Mesenchymal stem cell (in vitro differentiated cells and primary cell): Measurements from ENCODE around the gene KCNK15.
A peak's percentile ranks its signal among the peaks of the same experiment; 100 is the strongest.

Experiments
- DNase-seq: peaks from one replicate; pipeline ENCODE4 v3.0.0-alpha.2; 2013
- H2AFZ ChIP-seq: one replicate; pipeline ENCODE4 v1.6.1; 2013; ENCODE audit warnings: low read depth, mild to moderate bottlenecking, control low read depth, inconsistent platforms, low read length, moderate library complexity
- H2AK5ac ChIP-seq: 2 replicates; pipeline ENCODE4 v1.6.1; 2013; ENCODE audit warnings: low read length, moderate library complexity, mild to moderate bottlenecking, inconsistent platforms; ENCODE audit not compliant: severe bottlenecking
- H2BK120ac ChIP-seq: one replicate; pipeline ENCODE4 v1.6.1; 2013; ENCODE audit warnings: low read depth, mild to moderate bottlenecking, inconsistent platforms, low read length, moderate library complexity
- H2BK12ac ChIP-seq, 2 experiments: one replicate each; pipeline ENCODE4 v1.6.1; 2013; ENCODE audit warnings: inconsistent platforms in 2 of 2, low read length in 2 of 2, mild to moderate bottlenecking in 2 of 2, moderate library complexity in 2 of 2, control low read depth in 1 of 2
- H2BK15ac ChIP-seq: one replicate; pipeline ENCODE4 v1.6.1; 2013; ENCODE audit warnings: mild to moderate bottlenecking, low read depth, inconsistent platforms; ENCODE audit not compliant: poor library complexity, severe bottlenecking
- H2BK5ac ChIP-seq: 2 replicates; pipeline ENCODE4 v1.6.1; 2013; ENCODE audit warnings: low read depth, mild to moderate bottlenecking, low read length, control low read depth, inconsistent platforms; ENCODE audit not compliant: poor library complexity, severe bottlenecking
- H3K14ac ChIP-seq, 2 experiments: one replicate each; pipeline ENCODE4 v1.6.1; 2013; ENCODE audit warnings: inconsistent platforms in 2 of 2, low read length in 2 of 2, control low read depth in 1 of 2, mild to moderate bottlenecking in 1 of 2, moderate library complexity in 1 of 2
- H3K18ac ChIP-seq, 2 experiments: one replicate each; pipeline ENCODE4 v1.6.1; 2013; ENCODE audit warnings: inconsistent platforms in 2 of 2, low read length in 2 of 2, control low read depth in 1 of 2, low read depth in 1 of 2, mild to moderate bottlenecking in 1 of 2
- H3K23ac ChIP-seq, 2 experiments: one replicate each; pipeline ENCODE4 v1.6.1; 2013; ENCODE audit warnings: inconsistent platforms in 2 of 2, low read length in 2 of 2, mild to moderate bottlenecking in 2 of 2, moderate library complexity in 2 of 2, control low read depth in 1 of 2
- H3K27ac ChIP-seq: 2 replicates; pipeline ENCODE4 v1.5.1; 2013; ENCODE audit warnings: mild to moderate bottlenecking, moderate library complexity, low read length, control low read depth, inconsistent platforms; ENCODE audit not compliant: poor library complexity, severe bottlenecking
- H3K27me3 ChIP-seq, 2 experiments: 2 replicates each; pipeline versions ENCODE4 v1.6.1 to v1.7.0; 2013; ENCODE audit warnings: low read length in 2 of 2, mild to moderate bottlenecking in 2 of 2, moderate library complexity in 2 of 2, control low read depth in 1 of 2, inconsistent platforms in 1 of 2; ENCODE audit not compliant: control insufficient read depth in 1 of 2, insufficient read depth in 1 of 2
- H3K36me3 ChIP-seq, 2 experiments: 2 replicates each; pipeline versions ENCODE4 v1.6.1 to v1.7.0; 2013; ENCODE audit warnings: low read length in 2 of 2, control low read depth in 1 of 2, inconsistent platforms in 1 of 2, low read depth in 1 of 2, mild to moderate bottlenecking in 1 of 2; ENCODE audit not compliant: insufficient read depth in 2 of 2, control insufficient read depth in 1 of 2
- H3K4ac ChIP-seq, 2 experiments: one replicate each; pipeline ENCODE4 v1.6.1; 2013; ENCODE audit warnings: inconsistent platforms in 2 of 2, low read length in 2 of 2, mild to moderate bottlenecking in 2 of 2, moderate library complexity in 2 of 2, control low read depth in 1 of 2, low read depth in 1 of 2
- H3K4me1 ChIP-seq: 2 replicates; pipeline ENCODE4 v1.6.1; 2013; ENCODE audit warnings: low read depth, low read length, control low read depth; ENCODE audit not compliant: control insufficient read depth, insufficient read depth
- H3K4me2 ChIP-seq: 2 replicates; pipeline ENCODE4 v1.6.1; 2013; ENCODE audit warnings: low read length, mild to moderate bottlenecking, inconsistent platforms; ENCODE audit not compliant: poor library complexity, severe bottlenecking
- H3K4me3 ChIP-seq, 2 experiments: 2 replicates each; pipeline versions ENCODE4 v1.5.1 to v1.7.0; 2013; ENCODE audit warnings: low read length in 2 of 2, mild to moderate bottlenecking in 2 of 2, control low read depth in 1 of 2, low read depth in 1 of 2; ENCODE audit not compliant: insufficient read depth in 1 of 2
- H3K79me1 ChIP-seq: replicated peaks from 2 replicates; pipeline ENCODE4 v1.6.1; 2013; ENCODE audit warnings: mild to moderate bottlenecking, control low read depth, low read length, inconsistent platforms; ENCODE audit not compliant: poor library complexity, severe bottlenecking
- H3K9ac ChIP-seq: 2 replicates; pipeline ENCODE4 v1.7.0; 2013; ENCODE audit warnings: mild to moderate bottlenecking, low read length, moderate library complexity
- H3K9me3 ChIP-seq: 2 replicates; pipeline ENCODE4 v1.7.0; 2013; ENCODE audit warnings: mild to moderate bottlenecking, low read length; ENCODE audit not compliant: control insufficient read depth
- H4K8ac ChIP-seq: one replicate; pipeline ENCODE4 v1.6.1; 2013; ENCODE audit warnings: inconsistent platforms, mild to moderate bottlenecking, low read length, moderate library complexity
- H4K91ac ChIP-seq: one replicate; pipeline ENCODE4 v1.6.1; 2013; ENCODE audit warnings: mild to moderate bottlenecking, low read length, inconsistent platforms
- WGBS: methylation state at CpG from one replicate; pipeline ENCODE4 v1.1.7; 2013; ENCODE audit warnings: mixed read lengths; 5-methylcytosine and 5-hydroxymethylcytosine counted together

Gene KCNK15

DNA sequence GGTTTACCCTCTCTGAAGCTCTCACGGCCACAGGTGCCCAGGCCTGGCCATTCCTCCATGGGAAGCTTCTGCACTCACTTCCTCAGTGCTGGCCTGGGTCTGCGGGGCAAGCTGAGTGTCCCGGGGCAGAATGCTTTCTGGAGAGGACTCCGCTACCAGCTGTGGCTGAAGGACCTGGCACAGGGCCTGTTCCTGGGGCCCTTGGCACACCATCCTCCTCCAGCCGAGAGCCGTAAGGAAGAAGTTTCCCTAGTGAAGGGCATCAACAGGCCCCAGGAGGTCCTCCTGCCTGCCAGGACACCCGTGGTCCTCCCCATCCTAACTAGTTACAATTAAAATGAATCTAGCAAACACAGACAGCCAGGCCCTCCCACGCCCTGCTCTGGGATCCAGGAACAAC, 14.0 kb upstream of the KCNK15 start:
- no peak overlapping the region for H2BK15ac ChIP-seq
- no peak overlapping the region for H3K14ac ChIP-seq
- no peaks in the 10 kb centered on the region for H3K9me3 ChIP-seq
- no peak overlapping the region for H3K4ac ChIP-seq
- no peak overlapping the region for H3K23ac ChIP-seq
- 79% methylated on average over 8 of the region's 8 CpGs for WGBS
- no peak overlapping the region for H3K18ac ChIP-seq
- H3K4me1 ChIP-seq: peaks cover 20% of the 10 kb centered on the region
- no peaks in the 10 kb centered on the region for H3K27me3 ChIP-seq
- H3K79me1 ChIP-seq: no peaks in the 10 kb centered on the region
- H3K4me2 ChIP-seq: no peak overlapping the region
- no peak overlapping the region for H2AFZ ChIP-seq
- peak overlapping the region; percentile 11 for H2BK5ac ChIP-seq
- no peak for DNase-seq
- peak overlapping the region; percentile 95 for H2AK5ac ChIP-seq
- peak overlapping the region; percentile 66 for H3K9ac ChIP-seq
- H4K8ac ChIP-seq: no peak overlapping the region
- peaks cover 3 to 11% of the 10 kb centered on the region in 2 experiments for H3K36me3 ChIP-seq
- H4K91ac ChIP-seq: no peak overlapping the region
- H2BK12ac ChIP-seq: no peak overlapping the region
- no peak overlapping the region for H2BK120ac ChIP-seq
- no peak overlapping the region for H3K27ac ChIP-seq
- no peak overlapping the region for H3K4me3 ChIP-seq

DNA sequence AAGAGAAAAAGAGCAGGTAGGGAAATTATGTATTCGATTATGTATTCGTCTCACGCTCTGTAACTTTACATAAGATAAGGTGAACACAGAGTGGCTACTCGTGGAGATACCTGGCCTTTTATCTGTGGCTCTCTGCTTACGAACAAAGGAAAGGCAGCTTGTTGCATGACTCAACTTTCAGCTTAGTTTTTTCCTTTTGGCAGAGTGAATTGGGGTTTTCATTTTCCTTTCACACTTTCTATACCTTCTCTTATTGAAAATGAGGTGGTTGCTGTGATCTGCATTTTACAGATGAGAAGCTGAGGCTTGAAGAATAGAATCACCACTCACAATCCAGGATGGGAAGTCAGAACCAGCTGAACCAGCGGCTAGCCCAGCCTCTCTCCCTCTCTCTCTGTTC, 13.3 kb upstream of the KCNK15 start:
- Histone ChIP-seq H3K14ac (no peak overlapping the region), H4K91ac (no peak overlapping the region), H3K18ac (no peak overlapping the region), H2AFZ (no peak overlapping the region), H3K4me2 (no peak overlapping the region), H3K4me3 (no peak overlapping the region), H3K36me3 (peaks cover 3 to 4% of the 10 kb centered on the region in 2 experiments), H3K27ac (no peak overlapping the region), H2AK5ac (no peak overlapping the region), H3K4ac (no peak overlapping the region), H3K9ac (peak overlapping the region; percentile 66), H3K27me3 (no peaks in the 10 kb centered on the region), H2BK5ac (no peak overlapping the region), H3K23ac (no peak overlapping the region), H2BK12ac (no peak overlapping the region), H3K79me1 (no peaks in the 10 kb centered on the region), H2BK120ac (no peak overlapping the region), H4K8ac (no peak overlapping the region), H3K4me1 (peaks cover 20% of the 10 kb centered on the region), H3K9me3 (no peaks in the 10 kb centered on the region), H2BK15ac (no peak overlapping the region)
- WGBS: 69% methylated on average over 5 of the region's 6 CpGs
- DNase-seq: no peak

DNA sequence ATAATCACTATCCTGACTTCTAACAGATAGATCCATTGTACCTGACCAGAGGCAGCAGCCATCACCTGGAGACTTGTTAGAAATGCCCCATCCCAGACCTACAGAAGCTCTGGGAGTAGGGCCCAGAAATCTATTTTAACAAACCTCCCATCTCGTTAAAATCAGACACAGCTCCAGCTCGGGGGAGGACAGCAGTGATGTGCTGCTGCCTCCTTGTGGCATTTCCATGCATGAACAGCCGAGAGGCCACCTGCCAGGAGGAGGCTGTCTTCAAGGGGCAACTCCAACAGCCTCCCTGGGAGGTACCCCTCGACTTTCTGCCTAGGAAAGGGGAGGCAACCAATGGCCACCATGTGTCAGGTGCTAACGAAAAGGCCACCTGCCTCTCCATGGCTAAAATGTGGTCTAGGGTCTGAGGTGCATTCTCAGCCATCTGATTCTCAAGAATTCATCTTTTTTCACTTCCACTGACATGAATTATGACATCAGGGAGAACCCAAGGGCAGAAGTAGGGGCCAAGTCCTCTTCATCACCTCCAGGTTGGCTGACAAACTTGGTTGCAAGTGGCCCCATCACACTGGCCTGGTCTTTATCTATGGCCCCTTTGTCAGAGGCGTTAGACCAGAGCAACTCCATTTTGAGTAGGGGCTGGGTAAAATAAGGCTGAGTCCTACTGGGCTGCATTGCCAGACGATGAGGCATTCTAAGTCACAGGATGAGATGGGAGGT, 12.2 kb upstream of the KCNK15 start:
- DNase-seq: peak; percentile 70
- no peak overlapping the region for H2BK5ac ChIP-seq
- H3K9ac ChIP-seq: peak overlapping the region; percentile 66
- 30% methylated on average over 7 of the region's 7 CpGs for WGBS
- H4K8ac ChIP-seq: no peak overlapping the region
- peak overlapping the region in 1 of 2 experiments; percentile 28 for H2BK12ac ChIP-seq
- no peak overlapping the region for H2BK15ac ChIP-seq
- H3K18ac ChIP-seq: no peak overlapping the region
- H3K27me3 ChIP-seq: no peaks in the 10 kb centered on the region
- no peak overlapping the region for H2AFZ ChIP-seq
- no peak overlapping the region for H3K14ac ChIP-seq
- peaks cover 17% of the 10 kb centered on the region for H3K4me1 ChIP-seq
- no peaks in the 10 kb centered on the region for H3K79me1 ChIP-seq
- H3K4me2 ChIP-seq: no peak overlapping the region
- no peak overlapping the region for H3K4ac ChIP-seq
- H3K36me3 ChIP-seq: peaks cover 0 to 3% of the 10 kb centered on the region in 2 experiments
- H3K4me3 ChIP-seq: no peak overlapping the region
- peak overlapping the region; percentile 81 for H2AK5ac ChIP-seq
- no peaks in the 10 kb centered on the region for H3K9me3 ChIP-seq
- no peak overlapping the region for H4K91ac ChIP-seq
- no peak overlapping the region for H3K27ac ChIP-seq
- no peak overlapping the region for H3K23ac ChIP-seq
- H2BK120ac ChIP-seq: no peak overlapping the region

DNA sequence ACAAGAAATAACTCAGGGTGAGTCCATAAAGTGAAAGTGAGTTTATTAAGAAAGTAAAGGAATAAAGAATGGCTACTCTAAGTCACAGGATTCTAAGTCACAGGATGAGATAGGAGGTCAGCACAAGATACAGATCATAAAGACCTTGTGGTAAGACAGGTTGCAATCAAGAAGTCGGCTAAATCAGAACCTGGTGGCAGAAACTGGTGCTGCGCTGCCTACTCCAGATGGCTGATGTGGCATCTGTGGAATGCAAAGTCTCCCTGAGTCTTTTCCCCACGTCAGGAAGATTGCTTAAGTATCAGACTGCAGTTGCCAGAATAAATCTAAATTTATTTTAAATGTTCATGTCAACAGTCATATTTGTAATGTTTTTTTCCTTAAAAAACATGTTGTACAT, 10.7 kb upstream of the KCNK15 start:
- no peak overlapping the region for H3K4me2 ChIP-seq
- no peak overlapping the region for H4K8ac ChIP-seq
- no peak overlapping the region for H4K91ac ChIP-seq
- peak overlapping the region; percentile 62 for H3K9ac ChIP-seq
- H2BK15ac ChIP-seq: no peak overlapping the region
- H2AFZ ChIP-seq: no peak overlapping the region
- no peak overlapping the region for H3K14ac ChIP-seq
- H3K23ac ChIP-seq: no peak overlapping the region
- H3K27me3 ChIP-seq: peaks cover 0 to 4% of the 10 kb centered on the region in 2 experiments
- DNase-seq: peak; percentile 64
- no peak overlapping the region for H2BK12ac ChIP-seq
- no peaks in the 10 kb centered on the region for H3K79me1 ChIP-seq
- H3K4me3 ChIP-seq: no peak overlapping the region
- no peak overlapping the region for H3K4ac ChIP-seq
- no peak overlapping the region for H3K18ac ChIP-seq
- no peak overlapping the region for H2AK5ac ChIP-seq
- no peak overlapping the region for H2BK5ac ChIP-seq
- H3K4me1 ChIP-seq: peaks cover 9% of the 10 kb centered on the region
- H3K36me3 ChIP-seq: peaks cover 0 to 3% of the 10 kb centered on the region in 2 experiments
- H3K9me3 ChIP-seq: no peaks in the 10 kb centered on the region
- no peak overlapping the region for H2BK120ac ChIP-seq
- WGBS: 67% methylated on average over 2 of the region's 3 CpGs
- H3K27ac ChIP-seq: no peak overlapping the region
